A549 (cell line): ENCODE measurements around the gene TANK. TPM values are rescaled to one million over a fixed set of nuclear protein-coding genes. Genes with fewer than 3 reads are reported as not detected.

Source experiments
- ATAC-seq, 2 experiments: fragments of 200-7000 bp in 1 of 2; fragments of >200 bp in 1 of 2; cut with Nextera tagmentation in 1 of 2; cut with Tn5 transposase in 1 of 2; 3 replicates each; pipeline versions ENCODE4 v1.8.0 to v1.9.1; 2018 to 2020; ENCODE audit warnings: mild to moderate bottlenecking in 1 of 2, moderate library complexity in 1 of 2
- CTCF ChIA-PET: fragments of 300-600 bp; sonication (Branson Sonifier 250); formaldehyde crosslinking; extraction: SDS; loops from one replicate; lab custom pipeline; 2021; ENCODE audit warnings: antibody characterized with exemption, inconsistent platforms; lab: Yijun Ruan, JAX
- POLR2A ChIA-PET: fragments of 350-600 bp; formaldehyde crosslinking; extraction: SDS; loops from one replicate; lab custom pipeline; 2021; ENCODE audit warnings: antibody characterized with exemption, inconsistent platforms; lab: Yijun Ruan, JAX
- DNase-seq, 2 experiments: peaks; one replicate each; pipeline versions ENCODE4 v3.0.0 to v3.0.0-alpha.2; 2011 to 2016; ENCODE audit warnings: low read depth in 1 of 2, low spot score in 1 of 2
- FAIRE-seq: peaks from 2 replicates; lab custom pipeline; 2011; peaks lifted over from hg19 to GRCh38; lab: Jason Lieb, UNC
- H3K27ac ChIP-seq, 2 experiments: fragments of >200 bp; sonication (Bioruptor Twin); formaldehyde crosslinking; 3 replicates each; pipeline ENCODE4 v1.5.1; 2016 to 2017
- H3K4me1 ChIP-seq: fragments of >200 bp; sonication (Bioruptor Twin); formaldehyde crosslinking; 3 replicates; pipeline ENCODE4 v1.6.1; 2016
- H3K4me2 ChIP-seq: fragments of >200 bp; sonication (Bioruptor Twin); formaldehyde crosslinking; 3 replicates; pipeline ENCODE4 v1.6.1; 2016
- H3K4me3 ChIP-seq: fragments of >200 bp; sonication (Bioruptor Twin); formaldehyde crosslinking; 3 replicates; pipeline ENCODE4 v1.5.1; 2016
- H3K9me3 ChIP-seq: fragments of >200 bp; sonication (Bioruptor Twin); formaldehyde crosslinking; 3 replicates; pipeline ENCODE4 v1.6.1; 2016
- ATOH8 ChIP-seq: fragments of 250-450 bp; sonication (Bioruptor Pico); IDR thresholded peaks from 2 replicates; pipeline ENCODE4 v1.5.0; 2020; ENCODE audit warnings: low read depth, mild to moderate bottlenecking, moderate library complexity
- BCL3 ChIP-seq: fragments of >200 bp; sonication (Bioruptor Twin); formaldehyde crosslinking; IDR thresholded peaks from 3 replicates; pipeline ENCODE4 v1.6.1; 2016
- BHLHE40 ChIP-seq: IDR thresholded peaks from 2 replicates; pipeline ENCODE4 v1.6.1; 2012; ENCODE audit warnings: low read depth, low read length, inconsistent platforms
- CBX8 ChIP-seq: fragments of 200-600 bp; sonication (generic); IDR thresholded peaks from 2 replicates; pipeline ENCODE4 v1.6.1; 2016
- CTCF ChIP-seq: fragments of >200 bp; sonication (Bioruptor Twin); formaldehyde crosslinking; IDR thresholded peaks from 3 replicates; pipeline ENCODE4 v1.5.1; 2016
- EHF ChIP-seq: fragments of 250-450 bp; sonication (Bioruptor Pico); IDR thresholded peaks from 2 replicates; pipeline ENCODE4 v1.5.0; 2020; ENCODE audit warnings: mild to moderate bottlenecking
- ESRRA ChIP-seq: fragments of 150-350 bp; IDR thresholded peaks from 2 replicates; pipeline ENCODE4 v1.6.1; 2014; ENCODE audit warnings: mild to moderate bottlenecking, low read length, borderline replicate concordance
- FOSB ChIP-seq: fragments of 250-450 bp; sonication (Bioruptor Pico); IDR thresholded peaks from 2 replicates; pipeline ENCODE4 v1.5.0; 2020; ENCODE audit warnings: mild to moderate bottlenecking, moderate library complexity
- FOXS1 ChIP-seq: fragments of 250-450 bp; sonication (Bioruptor Pico); IDR thresholded peaks from 2 replicates; pipeline ENCODE4 v1.5.0; 2020; ENCODE audit warnings: mild to moderate bottlenecking, moderate library complexity
- GATA3 ChIP-seq: IDR thresholded peaks from 2 replicates; pipeline ENCODE4 v1.6.1; 2012; ENCODE audit warnings: borderline replicate concordance
- HDAC2 ChIP-seq: fragments of 200-600 bp; sonication (generic); IDR thresholded peaks from 2 replicates; pipeline ENCODE4 v1.6.1; 2016
- HOXA7 ChIP-seq: fragments of 250-450 bp; sonication (Bioruptor Pico); IDR thresholded peaks from 2 replicates; pipeline ENCODE4 v1.5.0; 2020; ENCODE audit warnings: mild to moderate bottlenecking, moderate library complexity
- HOXB5 ChIP-seq: fragments of 250-450 bp; sonication (Bioruptor Pico); IDR thresholded peaks from 2 replicates; pipeline ENCODE4 v1.5.0; 2020; ENCODE audit warnings: mild to moderate bottlenecking, moderate library complexity
- JUN ChIP-seq, 2 experiments: fragments of >200 bp; sonication (Bioruptor Twin); formaldehyde crosslinking; IDR thresholded peaks; 2 replicates in 1 of 2; 3 replicates in 1 of 2; pipeline ENCODE4 v1.6.1; 2016 to 2017
- JUNB ChIP-seq: fragments of >200 bp; sonication (Bioruptor Twin); formaldehyde crosslinking; IDR thresholded peaks from 2 replicates; pipeline ENCODE4 v1.6.1; 2016
- KDM1A ChIP-seq: fragments of 200-600 bp; sonication (generic); IDR thresholded peaks from 2 replicates; pipeline ENCODE4 v1.6.1; 2016; ENCODE audit warnings: low read depth, mild to moderate bottlenecking
- MAX ChIP-seq: IDR thresholded peaks from 2 replicates; pipeline ENCODE4 v1.6.1; 2012
- NFE2L2 ChIP-seq: fragments of 150-350 bp; conservative IDR thresholded peaks from 2 replicates; pipeline ENCODE4 v1.6.1; 2014; ENCODE audit warnings: low read length
- NR3C1 ChIP-seq: fragments of >200 bp; sonication (Bioruptor Twin); formaldehyde crosslinking; IDR thresholded peaks from 3 replicates; pipeline ENCODE4 v1.6.1; 2017
- POLR2A ChIP-seq: IDR thresholded peaks from 2 replicates; pipeline ENCODE4 v1.6.1; 2012; ENCODE audit warnings: mild to moderate bottlenecking, low read length
- RAD21 ChIP-seq, 2 experiments: fragments of >200 bp in 1 of 2; sonication (Bioruptor Twin) in 1 of 2; formaldehyde crosslinking in 1 of 2; IDR thresholded peaks in 1 of 2; conservative IDR thresholded peaks in 1 of 2; 2 replicates in 1 of 2; 3 replicates in 1 of 2; pipeline ENCODE4 v1.6.1; 2012 to 2018; ENCODE audit warnings: inconsistent platforms in 1 of 2
- RARB ChIP-seq: fragments of 250-450 bp; sonication (Bioruptor Pico); IDR thresholded peaks from 2 replicates; pipeline ENCODE4 v1.8.0; 2021; ENCODE audit warnings: mild to moderate bottlenecking, moderate library complexity
- RCOR1 ChIP-seq: fragments of 150-350 bp; IDR thresholded peaks from 2 replicates; pipeline ENCODE4 v1.6.1; 2014; ENCODE audit warnings: antibody characterized with exemption, low read length, low read depth
- REST ChIP-seq: fragments of 200-600 bp; sonication (generic); IDR thresholded peaks from 2 replicates; pipeline ENCODE4 v1.6.1; 2016; ENCODE audit warnings: antibody characterized with exemption, mild to moderate bottlenecking, moderate library complexity
- RFX5 ChIP-seq: fragments of 450-650 bp; IDR thresholded peaks from 2 replicates; pipeline ENCODE4 v1.7.1; 2014; ENCODE audit warnings: antibody characterized with exemption, mild to moderate bottlenecking, moderate library complexity
- SMC3 ChIP-seq: fragments of >200 bp; sonication (Bioruptor Twin); formaldehyde crosslinking; IDR thresholded peaks from 3 replicates; pipeline ENCODE4 v1.6.1; 2018; ENCODE audit warnings: inconsistent platforms
- TFCP2L1 ChIP-seq: fragments of 250-450 bp; sonication (Bioruptor Pico); IDR thresholded peaks from 2 replicates; pipeline ENCODE4 v1.5.0; 2021; ENCODE audit warnings: mild to moderate bottlenecking
- ZFP36 ChIP-seq: fragments of 450-650 bp; IDR thresholded peaks from 2 replicates; pipeline ENCODE4 v1.6.1; 2014; ENCODE audit warnings: borderline replicate concordance; ENCODE audit not compliant: partially characterized antibody
- WGBS: methylation state at CpG from one replicate; pipeline ENCODE4 v1.1.6; 2017; ENCODE audit errors: missing lambda C conversion rate; 5-methylcytosine and 5-hydroxymethylcytosine counted together
- polyA plus RNA-seq, 4 experiments: library from polyadenylated mRNA; depleted of rRNA in 3 of 4; stranded (reverse); fragments of >200 nt; fragmentation: RNase III in 1 of 4; extraction: RNeasy Plus Mini Kit Qiagen cat#74134 plus additional on column Dnase treatment in 1 of 4; gene quantifications; 2 replicates in 3 of 4; 3 replicates in 1 of 4; pipeline ENCODE4 v1.2.3, GENCODE V29; 2011 to 2017

TANK gene
- polyA plus RNA-seq, 2 of the 4 experiments (the other 2 are of a cell fraction): 59.6 to 76.3 TPM

- no peak for FAIRE-seq
- TF ChIP-seq HDAC2 (no peak), MAX (no peak), ZFP36 (no peak), FOXS1 (CRISPR knock-in tag) (no peak), REST (no peak), NFE2L2 (no peak), RAD21 (conservative IDR thresholded peaks at IDR 0.05 in 1 of 2, IDR thresholded peaks at IDR 0.05 in 1 of 2) (no peak), NR3C1 (no peak), EHF (CRISPR knock-in tag) (no peak), RCOR1 (no peak), CTCF (no peak), ATOH8 (CRISPR knock-in tag) (no peak), FOSB (CRISPR knock-in tag) (no peak), CBX8 (no peak), ESRRA (no peak), HOXB5 (no peak), RFX5 (no peak)
- TF ChIP-seq, all 56 proteins: peak for 0
- DNase-seq (no peak), ATAC-seq (no peak)
- Histone ChIP-seq H3K27ac (no peak overlapping the region), H3K9me3 (peaks cover 35% of the 10 kb centered on the region), H3K4me2 (no peak overlapping the region), H3K4me1 (no peaks in the 10 kb centered on the region), H3K4me3 (no peak overlapping the region)
- CTCF ChIA-PET: no interaction called here
- POLR2A ChIA-PET: no interaction called here
- WGBS: 83% methylated on average over 1 of the region's 3 CpGs
Measured at GRCh38 chr2:161146996-161147395, 13.2 kb upstream of the TANK start.

DNA sequence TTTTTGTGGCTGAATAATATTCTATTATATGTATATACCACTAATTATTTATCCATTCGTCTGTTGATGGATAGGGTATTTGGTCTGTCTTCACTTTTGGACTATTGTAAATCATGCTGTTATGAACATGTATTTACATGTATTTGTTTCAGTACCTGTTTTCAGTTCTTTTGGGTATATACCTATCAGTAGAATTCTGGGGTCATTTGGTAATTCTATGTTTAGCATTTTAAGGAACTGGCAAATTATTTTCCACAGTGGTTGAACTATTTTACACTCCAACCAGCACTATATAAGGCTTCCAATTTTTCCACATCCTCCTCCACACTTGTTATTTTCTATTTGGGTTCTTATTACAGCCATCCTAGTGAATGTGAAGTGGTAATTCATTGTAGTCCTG lies 12.4 kb upstream of the TANK start:
- ChIA-PET CTCF (no interaction called here), POLR2A (no interaction called here)
- no peak overlapping the region for H3K4me2 ChIP-seq
- ATAC-seq (no peak), FAIRE-seq (no peak), DNase-seq (no peak)
- no peaks in the 10 kb centered on the region for H3K4me1 ChIP-seq
- H3K4me3 ChIP-seq: no peak overlapping the region
- TF ChIP-seq GATA3 (no peak), ATOH8 (CRISPR knock-in tag) (no peak), NFE2L2 (no peak), JUN (IDR thresholded peaks at IDR 0.05) (no peak), BCL3 (no peak), SMC3 (no peak), KDM1A (no peak), POLR2A (no peak), TFCP2L1 (CRISPR knock-in tag) (no peak), RARB (CRISPR knock-in tag) (no peak), RAD21 (conservative IDR thresholded peaks at IDR 0.05 in 1 of 2, IDR thresholded peaks at IDR 0.05 in 1 of 2) (no peak), HOXA7 (no peak), JUNB (no peak), BHLHE40 (no peak)
- H3K9me3 ChIP-seq: peaks cover 44% of the 10 kb centered on the region
- WGBS: 95% methylated on average over 1 of the region's 1 CpG
- H3K27ac ChIP-seq: no peak overlapping the region
